SK-N-MC (cell line): ENCODE measurements around the gene GBE1.
A peak's percentile ranks its signal among the peaks of the same experiment; 100 is the strongest.
"Not testable (repeated sequence)": the region's sequence is repeated elsewhere in the genome, so short reads cannot be mapped to it uniquely, and the experiment has no call there.

Experiments used
- DNase-seq: peaks from one replicate; pipeline ENCODE4 v3.0.0-alpha.2; 2011; ENCODE audit warnings: low read depth, low spot score
- H3K27ac ChIP-seq: fragments of 200-600 bp; sonication (generic); 2 replicates; pipeline ENCODE4 v1.5.1; 2016; ENCODE audit warnings: mixed run types
- H3K36me3 ChIP-seq: fragments of 200-600 bp; sonication (generic); 2 replicates; pipeline ENCODE4 v1.6.1; 2017; ENCODE audit warnings: antibody characterized with exemption, low read length, mixed read lengths; ENCODE audit not compliant: insufficient read depth
- H3K4me3 ChIP-seq: fragments of 200-600 bp; sonication (generic); 2 replicates; pipeline ENCODE4 v1.5.1; 2016
- H3K9ac ChIP-seq: fragments of 200-600 bp; sonication (generic); 2 replicates; pipeline ENCODE4 v1.8.0; 2017; ENCODE audit warnings: mixed run types, mixed read lengths; ENCODE audit not compliant: insufficient read length
- H3K9me3 ChIP-seq: fragments of 200-600 bp; sonication (generic); 2 replicates; pipeline ENCODE4 v1.6.1; 2017; ENCODE audit warnings: low read depth, mild to moderate bottlenecking, antibody characterized with exemption, low read length, moderate library complexity, mixed read lengths
- EZH2 ChIP-seq: fragments of 200-600 bp; sonication (generic); IDR thresholded peaks from one replicate; pipeline ENCODE4 v1.6.1; 2017; ENCODE audit warnings: antibody characterized with exemption
- FOXP2 ChIP-seq: optimal IDR thresholded peaks from 2 replicates; pipeline ENCODE3; 2011; ENCODE audit warnings: mild to moderate bottlenecking, moderate library complexity; ENCODE audit not compliant: insufficient read depth; ENCODE audit errors: extremely low read length, control extremely low read depth
- POLR2AphosphoS5 ChIP-seq: IDR thresholded peaks from 2 replicates; pipeline ENCODE4 v1.6.1; 2012; ENCODE audit warnings: mild to moderate bottlenecking, low read depth, low read length, borderline replicate concordance

Gene GBE1

GRCh38 chr3:81763001-81763400, 1.6 kb upstream of the GBE1 start:
- H3K27ac ChIP-seq = no peak overlapping the region
- TF ChIP-seq EZH2 = no peak
- H3K36me3 ChIP-seq = no peaks in the 10 kb centered on the region
- DNase-seq = no peak
- H3K9ac ChIP-seq = no peak overlapping the region
- no peaks in the 10 kb centered on the region for H3K9me3 ChIP-seq
- no peak overlapping the region for H3K4me3 ChIP-seq

- Histone ChIP-seq H3K27ac (no peak overlapping the region), H3K4me3 (peak overlapping the region; percentile 78), H3K9me3 (no peaks in the 10 kb centered on the region), H3K9ac (peak overlapping the region; percentile 78), H3K36me3 (no peaks in the 10 kb centered on the region)
- no peak for DNase-seq
- TF ChIP-seq EZH2 = no peak
- TF ChIP-seq FOXP2 = no peak
- no peak for TF ChIP-seq POLR2AphosphoS5
Observed at GRCh38 chr3:81761904-81762580, 597 bp upstream of the GBE1 start.

GRCh38 chr3:81760215-81760614, 1.2 kb downstream of the GBE1 start:
- Histone ChIP-seq H3K4me3 (no peak overlapping the region; the same call in 1 of the 2 replicates), H3K27ac (no peak overlapping the region), H3K36me3 (no peaks in the 10 kb centered on the region), H3K9ac (no peak overlapping the region), H3K9me3 (no peaks in the 10 kb centered on the region)
- TF ChIP-seq POLR2AphosphoS5 (no peak), EZH2 (no peak), FOXP2 (no peak)
- no peak for DNase-seq

- H3K36me3 ChIP-seq, H3K9ac ChIP-seq, H3K4me3 ChIP-seq, H3K9me3 ChIP-seq, DNase-seq, H3K27ac ChIP-seq: not testable (repeated sequence)
Observed at GRCh38 chr3:81758771-81759170, 2.7 kb downstream of the GBE1 start.

GRCh38 chr3:81758275-81758674, 3.2 kb downstream of the GBE1 start:
- DNase-seq = no peak
- Histone ChIP-seq H3K9ac (no peak overlapping the region), H3K36me3 (no peaks in the 10 kb centered on the region), H3K9me3 (no peaks in the 10 kb centered on the region), H3K4me3 (no peak overlapping the region), H3K27ac (no peak overlapping the region)
- TF ChIP-seq FOXP2 (no peak), EZH2 (no peak), POLR2AphosphoS5 (no peak)

- Histone ChIP-seq H3K4me3 (no peak overlapping the region), H3K9me3 (no peaks in the 10 kb centered on the region), H3K36me3 (no peaks in the 10 kb centered on the region), H3K27ac (no peak overlapping the region), H3K9ac (no peak overlapping the region)
- DNase-seq = no peak
- no peak for TF ChIP-seq POLR2AphosphoS5
- TF ChIP-seq FOXP2 = no peak
- no peak for TF ChIP-seq EZH2
Observed at GRCh38 chr3:81753416-81754027, 7.9 kb downstream of the GBE1 start.

- Histone ChIP-seq H3K36me3 (no peaks in the 10 kb centered on the region), H3K9ac (no peak overlapping the region), H3K27ac (no peak overlapping the region), H3K4me3 (no peak overlapping the region), H3K9me3 (no peaks in the 10 kb centered on the region)
- TF ChIP-seq EZH2 (no peak), FOXP2 (no peak), POLR2AphosphoS5 (no peak)
- no peak for DNase-seq
Observed at GRCh38 chr3:81752604-81753003, 8.8 kb downstream of the GBE1 start.

GRCh38 chr3:81749265-81749664, 12.2 kb downstream of the GBE1 start:
- no peaks in the 10 kb centered on the region for H3K36me3 ChIP-seq
- H3K9me3 ChIP-seq = no peaks in the 10 kb centered on the region
- no peak overlapping the region for H3K4me3 ChIP-seq
- TF ChIP-seq FOXP2 = no peak
- no peak for DNase-seq
- no peak overlapping the region for H3K9ac ChIP-seq
- no peak overlapping the region for H3K27ac ChIP-seq

GRCh38 chr3:81747280-81747679, 14.2 kb downstream of the GBE1 start:
- DNase-seq, H3K36me3 ChIP-seq, H3K9me3 ChIP-seq, H3K4me3 ChIP-seq, H3K9ac ChIP-seq, H3K27ac ChIP-seq: not testable (repeated sequence)
